Neural progenitor cell (in vitro differentiated cells): ENCODE measurements around the gene BCL2L11.

Experiments
- CTCF ChIP-seq: fragments of 200-600 bp; sonication (generic); IDR thresholded peaks from 2 replicates; pipeline ENCODE4 v1.5.1; 2017; ENCODE audit warnings: antibody characterized with exemption, mild to moderate bottlenecking
- EZH2phosphoT487 ChIP-seq: fragments of 200-600 bp; sonication (generic); IDR thresholded peaks from 2 replicates; pipeline ENCODE4 v1.6.1; 2017; ENCODE audit warnings: antibody characterized with exemption

- TF ChIP-seq EZH2phosphoT487 (no peak), CTCF (no peak)
These were observed 19.1 kb downstream of the BCL2L11 start for GRCh38 chr2:111139637-111140317.
